Measurements from ENCODE around the gene CAMKMT.
A peak's percentile ranks its signal among the peaks of the same experiment; 100 is the strongest.
"Not testable (repeated sequence)": the region's sequence is repeated elsewhere in the genome, so short reads cannot be mapped to it uniquely, and the experiment has no call there.

CAMKMT gene

DNA sequence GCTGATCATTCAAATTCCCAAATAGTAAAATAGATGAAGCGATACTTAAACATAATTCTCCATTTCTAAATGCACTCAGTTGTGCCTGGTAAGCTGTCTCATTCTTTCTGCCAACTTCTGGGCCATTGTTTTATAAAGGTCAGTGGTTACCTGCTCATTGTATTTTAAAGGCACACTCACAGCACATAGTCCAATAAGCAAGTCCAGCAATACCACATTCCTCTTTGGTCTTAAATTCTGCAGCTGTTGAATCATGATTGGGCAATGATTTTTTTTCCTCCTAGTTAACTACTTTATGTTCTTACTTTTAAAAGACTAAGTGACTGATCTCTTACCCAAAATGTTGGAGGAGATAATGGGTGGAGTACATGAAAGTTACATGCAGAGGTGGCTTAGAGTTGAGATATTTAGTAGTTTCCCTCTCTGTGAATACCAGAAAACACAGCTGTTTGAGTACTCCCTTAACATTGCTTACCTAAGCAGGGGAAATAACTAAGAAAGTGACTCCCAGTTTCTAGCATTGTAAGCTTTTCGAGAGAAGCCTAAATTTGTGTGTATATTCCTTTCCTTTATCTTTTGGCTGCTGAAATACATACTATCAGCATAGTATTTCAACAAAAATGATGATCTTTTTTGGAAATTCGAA is 220.7 kb downstream of the CAMKMT start:
- no peaks in the 10 kb centered on the region for H3K36me3 ChIP-seq (replicated peaks; ENCODE audit: insufficient read depth, low read length)
- no peaks in the 10 kb centered on the region for H3K27me3 ChIP-seq (replicated peaks; ENCODE audit: insufficient read depth, low read length)
- TF ChIP-seq EZH2 (optimal IDR thresholded peaks at IDR 0.05; ENCODE audit: low read depth, low read length) (no peak), EZH2phosphoT487 (IDR thresholded peaks at IDR 0.05; ENCODE audit: low read length) (no peak)
- TF ChIP-seq, protein P1, sequence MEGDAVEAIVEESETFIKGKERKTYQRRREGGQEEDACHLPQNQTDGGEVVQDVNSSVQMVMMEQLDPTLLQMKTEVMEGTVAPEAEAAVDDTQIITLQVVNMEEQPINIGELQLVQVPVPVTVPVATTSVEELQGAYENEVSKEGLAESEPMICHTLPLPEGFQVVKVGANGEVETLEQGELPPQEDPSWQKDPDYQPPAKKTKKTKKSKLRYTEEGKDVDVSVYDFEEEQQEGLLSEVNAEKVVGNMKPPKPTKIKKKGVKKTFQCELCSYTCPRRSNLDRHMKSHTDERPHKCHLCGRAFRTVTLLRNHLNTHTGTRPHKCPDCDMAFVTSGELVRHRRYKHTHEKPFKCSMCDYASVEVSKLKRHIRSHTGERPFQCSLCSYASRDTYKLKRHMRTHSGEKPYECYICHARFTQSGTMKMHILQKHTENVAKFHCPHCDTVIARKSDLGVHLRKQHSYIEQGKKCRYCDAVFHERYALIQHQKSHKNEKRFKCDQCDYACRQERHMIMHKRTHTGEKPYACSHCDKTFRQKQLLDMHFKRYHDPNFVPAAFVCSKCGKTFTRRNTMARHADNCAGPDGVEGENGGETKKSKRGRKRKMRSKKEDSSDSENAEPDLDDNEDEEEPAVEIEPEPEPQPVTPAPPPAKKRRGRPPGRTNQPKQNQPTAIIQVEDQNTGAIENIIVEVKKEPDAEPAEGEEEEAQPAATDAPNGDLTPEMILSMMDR (IDR thresholded peaks at IDR 0.05; ENCODE audit: low read length) = no peak
- peaks cover 7% of the 10 kb centered on the region for H3F3A ChIP-seq (ENCODE audit: insufficient read depth, low read length)
- no peaks in the 10 kb centered on the region for H3K79me2 ChIP-seq (ENCODE audit: low read length)
- no peak overlapping the region for H3K27ac ChIP-seq (ENCODE audit: low read length)
- peak overlapping the region; percentile 11; the same call in 1 of the 2 replicates for H3K4me2 ChIP-seq (ENCODE audit: low read depth, low read length)
- H3K9ac ChIP-seq (ENCODE audit: low read length) = no peak overlapping the region
- no peaks in the 10 kb centered on the region for H4K20me1 ChIP-seq (ENCODE audit: insufficient read depth, low read length)
- no peaks in the 10 kb centered on the region for H3K9me3 ChIP-seq (replicated peaks; ENCODE audit: insufficient read depth, low read length)
- no peak overlapping the region for H3K4me3 ChIP-seq (ENCODE audit: low read length)
- H3K4me1 ChIP-seq (ENCODE audit: low read length) = peaks cover 21% of the 10 kb centered on the region
- no peak overlapping the region for H2AFZ ChIP-seq (ENCODE audit: low read length)
- H3K9me2 ChIP-seq (replicated peaks; ENCODE audit: insufficient read depth, low read length) = no peaks in the 10 kb centered on the region
- DNase-seq = peak; percentile 63

DNA sequence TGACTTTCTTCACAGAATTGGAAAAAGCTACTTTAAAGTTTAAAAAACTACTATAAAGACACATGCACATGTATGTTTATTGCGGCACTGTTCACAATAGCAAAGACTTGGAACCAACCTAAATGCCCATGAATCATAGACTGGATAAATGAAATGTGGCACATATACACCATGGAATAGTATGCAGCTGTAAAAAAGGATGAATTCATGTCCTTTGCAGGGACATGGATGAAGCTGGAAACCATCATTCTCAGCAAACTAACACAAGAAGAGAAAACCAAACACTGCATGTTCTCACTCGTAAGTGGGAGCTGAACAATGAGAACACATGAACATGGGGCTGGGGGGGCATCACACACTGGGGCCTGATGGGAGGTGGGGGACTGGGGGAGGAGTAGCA is 233.9 kb downstream of the CAMKMT start:
- not testable (repeated sequence) for H4K20me1 ChIP-seq (ENCODE audit: insufficient read depth, low read length); H3K9me2 ChIP-seq (replicated peaks; ENCODE audit: insufficient read depth, low read length); H3K9me3 ChIP-seq (replicated peaks; ENCODE audit: insufficient read depth, low read length); H2AFZ ChIP-seq (ENCODE audit: low read length); H3K27ac ChIP-seq (ENCODE audit: low read length); DNase-seq; H3K27me3 ChIP-seq (replicated peaks; ENCODE audit: insufficient read depth, low read length); H3K79me2 ChIP-seq (ENCODE audit: low read length); H3K36me3 ChIP-seq (replicated peaks; ENCODE audit: insufficient read depth, low read length); H3K4me2 ChIP-seq (ENCODE audit: low read depth, low read length); H3K4me3 ChIP-seq (ENCODE audit: low read length); H3K9ac ChIP-seq (ENCODE audit: low read length)
- Histone ChIP-seq H3K4me1 (ENCODE audit: low read length) (peaks cover 21% of the 10 kb centered on the region), H3F3A (ENCODE audit: insufficient read depth, low read length) (peaks cover 15% of the 10 kb centered on the region)

DNA sequence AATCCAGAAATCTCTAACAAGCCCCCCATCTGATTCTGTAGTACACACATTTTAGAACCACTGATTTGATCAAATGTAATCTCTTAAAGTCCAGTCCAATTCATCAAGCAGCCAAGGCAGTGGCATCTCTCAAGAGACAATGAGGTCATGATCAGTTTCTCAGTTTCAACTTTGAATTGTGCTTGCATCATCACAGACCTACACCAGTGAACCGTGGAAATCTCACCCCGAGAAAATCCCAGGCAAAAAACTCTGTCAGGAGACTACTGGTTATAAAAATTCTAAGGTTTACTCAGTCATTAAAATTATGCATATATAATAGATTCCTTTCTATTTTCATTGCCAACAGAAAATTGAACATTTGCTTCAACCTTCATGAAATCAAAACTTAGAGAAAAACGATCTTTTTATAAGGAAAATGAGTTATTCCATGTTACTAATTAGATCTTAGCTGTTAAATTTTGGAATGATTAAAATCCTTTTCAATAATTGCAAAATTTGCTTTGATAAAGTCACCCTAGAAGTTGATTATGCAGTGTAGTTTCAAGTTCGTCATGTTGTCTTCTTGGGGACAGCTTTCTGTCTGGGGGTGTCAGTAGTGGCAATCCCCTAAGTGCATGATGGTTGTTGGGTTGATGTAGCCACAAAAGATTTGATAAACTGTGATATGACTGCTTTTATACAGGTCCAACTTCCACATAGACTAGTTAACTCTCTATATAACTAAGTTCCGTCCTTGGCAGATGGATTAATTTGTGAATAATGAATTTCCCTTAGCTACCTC is 235.0 kb downstream of the CAMKMT start:
- H2AFZ ChIP-seq (ENCODE audit: low read length) = no peak overlapping the region
- TF ChIP-seq EZH2 (optimal IDR thresholded peaks at IDR 0.05; ENCODE audit: low read depth, low read length) (no peak), EZH2phosphoT487 (IDR thresholded peaks at IDR 0.05; ENCODE audit: low read length) (no peak)
- TF ChIP-seq, protein P1 (IDR thresholded peaks at IDR 0.05; ENCODE audit: low read length) = no peak
- no peaks in the 10 kb centered on the region for H3K36me3 ChIP-seq (replicated peaks; ENCODE audit: insufficient read depth, low read length)
- H3K9me2 ChIP-seq (replicated peaks; ENCODE audit: insufficient read depth, low read length) = no peaks in the 10 kb centered on the region
- H3K27me3 ChIP-seq (replicated peaks; ENCODE audit: insufficient read depth, low read length) = no peaks in the 10 kb centered on the region
- H3K9me3 ChIP-seq (replicated peaks; ENCODE audit: insufficient read depth, low read length) = no peaks in the 10 kb centered on the region
- H3F3A ChIP-seq (ENCODE audit: insufficient read depth, low read length) = peaks cover 15% of the 10 kb centered on the region
- H3K4me2 ChIP-seq (ENCODE audit: low read depth, low read length) = no peak overlapping the region
- H3K79me2 ChIP-seq (ENCODE audit: low read length) = no peaks in the 10 kb centered on the region
- no peak overlapping the region for H3K9ac ChIP-seq (ENCODE audit: low read length)
- DNase-seq = peak; percentile 34
- H3K27ac ChIP-seq (ENCODE audit: low read length) = no peak overlapping the region
- H4K20me1 ChIP-seq (ENCODE audit: insufficient read depth, low read length) = no peaks in the 10 kb centered on the region
- peaks cover 21% of the 10 kb centered on the region for H3K4me1 ChIP-seq (ENCODE audit: low read length)
- H3K4me3 ChIP-seq (ENCODE audit: low read length) = no peak overlapping the region
